Gastroesophageal sphincter (tissue), 4 donors: ENCODE data around the gene HSPA14. TPM values are rescaled to one million over a fixed set of nuclear protein-coding genes. Genes with fewer than 3 reads are reported as not detected.

Source experiments
- ATAC-seq: fragments of 150-250 bp; one replicate; pipeline ENCODE4 v1.9.1; 2016; ENCODE audit warnings: mild to moderate bottlenecking, moderate library complexity
- H3K27ac ChIP-seq, 4 donors: fragments of 200-600 bp; sonication (generic) in 3 of 4; 1 replicate in 3 of 4; 2 replicates in 1 of 4; pipeline ENCODE4 v1.5.1; 2016 to 2019
- H3K27me3 ChIP-seq: fragments of 200-600 bp; sonication (generic); one replicate; pipeline ENCODE4 v1.5.1; 2019
- H3K36me3 ChIP-seq, 2 donors: fragments of 200-600 bp; sonication (generic); one replicate each; pipeline ENCODE4 v1.5.1; 2019; ENCODE audit warnings: control low read depth in 1 of 2
- H3K4me1 ChIP-seq, 3 donors: fragments of 200-600 bp; sonication (generic); 1 replicate in 2 of 3; 2 replicates in 1 of 3; pipeline ENCODE4 v1.5.1; 2016 to 2019; ENCODE audit warnings: control low read depth in 2 of 3
- H3K4me3 ChIP-seq, 2 donors: fragments of 200-600 bp; sonication (generic); one replicate each; pipeline ENCODE4 v1.5.1; 2019; ENCODE audit warnings: mild to moderate bottlenecking in 1 of 2, moderate library complexity in 1 of 2
- H3K9me3 ChIP-seq, 3 donors: fragments of 200-600 bp; sonication (generic); one replicate each; pipeline ENCODE4 v1.5.1; 2017 to 2019; ENCODE audit warnings: control low read depth in 2 of 3
- CTCF ChIP-seq, 4 experiments: fragments of 200-600 bp in 2 of 4; fragments of 450-650 bp in 2 of 4; sonication (generic) in 1 of 4; IDR thresholded peaks; one replicate each; pipeline ENCODE4 v1.5.1; 2017 to 2019; ENCODE audit warnings: antibody characterized with exemption in 4 of 4, mild to moderate bottlenecking in 2 of 4, moderate library complexity in 2 of 4
- EP300 ChIP-seq: sonication (generic); formaldehyde crosslinking; IDR thresholded peaks from one replicate; pipeline ENCODE4 v1.6.1; 2017; ENCODE audit warnings: antibody characterized with exemption, mild to moderate bottlenecking
- POLR2A ChIP-seq, 2 donors: fragments of 450-650 bp; IDR thresholded peaks; one replicate each; pipeline ENCODE4 v1.6.1; 2017; ENCODE audit warnings: antibody characterized with exemption in 2 of 2, mild to moderate bottlenecking in 2 of 2, moderate library complexity in 1 of 2
- POLR2AphosphoS5 ChIP-seq: sonication (generic); formaldehyde crosslinking; IDR thresholded peaks from one replicate; pipeline ENCODE4 v1.6.1; 2017; ENCODE audit warnings: antibody characterized with exemption
- WGBS, 2 donors: methylation state at CpG; one replicate each; pipeline ENCODE4 v1.1.5; 2018; ENCODE audit warnings: low coverage in 1 of 2; 5-methylcytosine and 5-hydroxymethylcytosine counted together
- total RNA-seq, 4 donors: library from RNA; depleted of rRNA; stranded (reverse); fragments of >200 nt; gene quantifications; one replicate each; pipeline ENCODE4 v1.1.0, GENCODE V29; 2016

HSPA14 gene
- total RNA-seq, 4 donors from 2014 or later: 4.8 to 15.1 (median 9.9) TPM

GRCh38 chr10:14875941-14876340 lies 37.8 kb downstream of the HSPA14 start:
- WGBS, 2 donors: 88% methylated on average over 5 to 12 of the region's 12 CpGs

GRCh38 chr10:14876764-14877163 lies 38.7 kb downstream of the HSPA14 start:
- H3K4me3 ChIP-seq: no peak overlapping the region
- peaks cover 0 to 35% (median 8%) of the 10 kb centered on the region in 3 donors for H3K4me1 ChIP-seq
- H3K9me3 ChIP-seq: no peaks in the 10 kb centered on the region
- no peaks in the 10 kb centered on the region for H3K36me3 ChIP-seq
- no peak for ATAC-seq
- H3K27ac ChIP-seq: peak overlapping the region in 3 of 4 donors; percentile 93 to 96 (median 94)
- 81% methylated on average over 5 to 7 of the region's 9 CpGs for WGBS, 2 donors
- H3K27me3 ChIP-seq: no peaks in the 10 kb centered on the region
- TF ChIP-seq POLR2AphosphoS5: no peak
- TF ChIP-seq EP300: no peak
- TF ChIP-seq POLR2A (IDR thresholded peaks at IDR 0.05): no peak
- TF ChIP-seq CTCF (IDR thresholded peaks at IDR 0.05): no peak

More at GRCh38 chr10:14875941-14876340, 37.8 kb downstream of the HSPA14 start:
- Histone ChIP-seq H3K27ac (no peak overlapping the region), H3K9me3 (no peaks in the 10 kb centered on the region), H3K4me3 (no peak overlapping the region), H3K27me3 (no peaks in the 10 kb centered on the region), H3K36me3 (no peaks in the 10 kb centered on the region), H3K4me1 (peaks cover 0 to 35% (median 8%) of the 10 kb centered on the region in 3 donors)
- TF ChIP-seq POLR2A (IDR thresholded peaks at IDR 0.05) (no peak), POLR2AphosphoS5 (no peak), CTCF (IDR thresholded peaks at IDR 0.05) (no peak), EP300 (no peak)
- no peak for ATAC-seq

- no CpG with 5 or more reads among the region's 102 CpGs for WGBS, 2 donors
- peak; percentile 97 for ATAC-seq
Measured at GRCh38 chr10:14878266-14879123, 40.4 kb downstream of the HSPA14 start, which contains the start of gene SUV39H2. Gene SUV39H2, plus strand, starts transcription at chr10:14878866. Its CDS starts 23 bp downstream, at chr10:14878889.

DNA sequence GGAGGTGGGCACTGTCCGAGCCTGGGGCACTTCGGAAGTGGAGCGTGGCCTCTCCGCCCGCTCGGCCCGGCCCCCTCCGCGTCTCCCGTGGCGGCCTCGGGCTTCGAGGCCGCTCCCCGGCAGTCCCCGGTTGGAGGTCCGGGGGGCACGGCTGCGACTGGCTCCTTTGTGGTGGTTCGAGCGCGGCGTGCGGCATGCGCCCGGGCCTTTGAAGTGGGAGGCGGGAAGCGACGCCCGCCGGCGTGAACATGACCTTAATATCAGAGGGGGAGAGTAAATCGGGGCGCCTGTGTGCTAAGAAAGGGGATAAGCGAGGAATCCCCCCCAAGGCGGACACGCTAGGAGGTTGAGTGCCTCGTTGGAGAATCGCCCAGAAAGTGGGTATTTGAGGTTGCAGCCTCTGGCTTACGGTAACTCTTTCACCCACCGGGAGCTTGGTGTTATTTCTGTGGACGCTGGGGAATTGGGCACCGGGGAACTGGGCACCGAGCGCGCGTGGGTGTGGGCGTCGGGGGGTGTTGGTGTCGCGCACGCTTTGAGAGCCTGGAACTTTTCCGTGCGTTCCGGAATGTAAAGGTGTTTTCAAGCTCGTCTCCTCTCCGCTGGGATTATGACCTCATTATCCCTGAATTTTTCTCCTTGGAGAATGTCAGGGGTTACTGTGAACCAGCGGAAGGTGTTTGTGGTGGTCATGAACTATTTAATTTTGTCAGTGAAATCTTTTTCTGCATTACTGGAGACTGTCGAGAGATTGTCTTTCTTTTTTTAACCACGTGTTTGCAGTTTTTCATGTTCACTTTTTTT lies 41.2 kb downstream of the HSPA14 start:
- no peak for ATAC-seq
- WGBS, 2 donors: 0% methylated on average over 1 to 22 of the region's 60 CpGs

More at GRCh38 chr10:14878266-14879123, 40.4 kb downstream of the HSPA14 start, which contains the start of gene SUV39H2:
- Histone ChIP-seq H3K4me3 (peak within 1 kb of the TSS; percentile 85 to 98), H3K9me3 (no peaks in the 10 kb centered on the region), H3K36me3 (no peaks in the 10 kb centered on the region), H3K27me3 (no peaks in the 10 kb centered on the region), H3K4me1 (peaks cover 0 to 35% (median 8%) of the 10 kb centered on the region in 3 donors), H3K27ac (peak within 1 kb of the TSS; percentile 77 to 96 (median 94))
- no peak for TF ChIP-seq EP300
- TF ChIP-seq POLR2AphosphoS5: peak; percentile 75
- peak; percentile 54 to 65 for TF ChIP-seq POLR2A (IDR thresholded peaks at IDR 0.05)
- TF ChIP-seq CTCF (IDR thresholded peaks at IDR 0.05): peak in 1 of 4 experiments; percentile 39

More for the DNA sequence above, 41.2 kb downstream of the HSPA14 start:
- no peaks in the 10 kb centered on the region for H3K27me3 ChIP-seq
- peak overlapping the region; percentile 49 to 96 (median 94) for H3K27ac ChIP-seq
- H3K36me3 ChIP-seq: no peaks in the 10 kb centered on the region
- H3K9me3 ChIP-seq: no peaks in the 10 kb centered on the region
- no peak for TF ChIP-seq POLR2AphosphoS5
- TF ChIP-seq POLR2A (IDR thresholded peaks at IDR 0.05): no peak
- no peak for TF ChIP-seq EP300
- TF ChIP-seq CTCF (IDR thresholded peaks at IDR 0.05): no peak
- H3K4me1 ChIP-seq: peaks cover 0 to 35% (median 8%) of the 10 kb centered on the region in 3 donors
- peak overlapping the region; percentile 85 to 98 for H3K4me3 ChIP-seq
